Measurements from ENCODE around the gene EFEMP2.

Gene EFEMP2

DNA sequence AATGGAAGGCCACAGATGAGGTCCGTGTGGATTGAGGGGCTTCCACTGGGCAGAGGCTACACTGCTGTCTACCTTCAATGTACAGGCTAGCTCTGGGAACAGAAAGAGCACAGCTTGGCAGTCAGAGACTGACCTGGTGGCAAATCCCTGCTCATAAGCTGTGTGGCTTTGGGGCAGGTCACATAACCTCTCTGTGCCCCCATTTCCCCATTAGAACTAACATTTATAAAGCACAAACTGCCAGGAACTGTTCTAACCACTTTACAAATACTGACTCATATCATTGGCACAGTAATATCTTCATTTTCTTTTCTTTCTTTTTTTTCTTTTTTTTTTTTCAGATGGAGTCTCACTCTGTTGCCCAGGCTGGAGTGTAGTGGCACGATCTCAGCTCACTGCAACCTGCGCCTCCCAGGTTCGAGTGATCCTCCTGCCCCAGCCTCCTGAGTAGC is 24.4 kb upstream of the EFEMP2 start:
- H3K4me2 ChIP-seq (ENCODE audit: low read depth, low read length, poor library complexity, severe bottlenecking), result no peak overlapping the region
- no peak for TF ChIP-seq CTCF (IDR thresholded peaks at IDR 0.05; ENCODE audit: insufficient read depth, low read length, poor library complexity, severe bottlenecking)
- TF ChIP-seq EZH2phosphoT487 (conservative IDR thresholded peaks at IDR 0.05; ENCODE audit: low read length), result no peak
- no peaks in the 10 kb centered on the region for H3K9me3 ChIP-seq (ENCODE audit: insufficient read depth, low read length)
- H3K9ac ChIP-seq (ENCODE audit: low read length), result no peak overlapping the region
- no peak overlapping the region for H3K27ac ChIP-seq (ENCODE audit: low read depth, low read length)
- no peaks in the 10 kb centered on the region for H3K27me3 ChIP-seq (ENCODE audit: low read length)
- H3F3A ChIP-seq (ENCODE audit: insufficient read depth), result peaks cover 10% of the 10 kb centered on the region
- no peak overlapping the region for H2AFZ ChIP-seq (ENCODE audit: low read depth, low read length, severe bottlenecking)
- H3K4me3 ChIP-seq (ENCODE audit: insufficient read depth, low read length, poor library complexity, severe bottlenecking), result no peak overlapping the region
- H3K36me3 ChIP-seq (ENCODE audit: low read length), result no peaks in the 10 kb centered on the region
- 0 out of 2 replicates have a peak, but pooled peaks cover 1% of the 10 kb centered on the region for H3K79me2 ChIP-seq (ENCODE audit: insufficient read depth, low read length)
- H4K20me1 ChIP-seq (ENCODE audit: low read depth, low read length), result no peaks in the 10 kb centered on the region
- H3K9me2 ChIP-seq (replicated peaks; ENCODE audit: insufficient read depth, low read length), result no peaks in the 10 kb centered on the region

- no peaks in the 10 kb centered on the region for H3K9me3 ChIP-seq (ENCODE audit: insufficient read depth, low read length)
- no peak overlapping the region for H3K4me2 ChIP-seq (ENCODE audit: low read depth, low read length, poor library complexity, severe bottlenecking)
- no peak overlapping the region for H2AFZ ChIP-seq (ENCODE audit: low read depth, low read length, severe bottlenecking)
- H3K27ac ChIP-seq (ENCODE audit: low read depth, low read length), result no peak overlapping the region
- no peaks in the 10 kb centered on the region for H3K36me3 ChIP-seq (ENCODE audit: low read length)
- H3K4me3 ChIP-seq (ENCODE audit: insufficient read depth, low read length, poor library complexity, severe bottlenecking), result no peak overlapping the region
- TF ChIP-seq CTCF (IDR thresholded peaks at IDR 0.05; ENCODE audit: insufficient read depth, low read length, poor library complexity, severe bottlenecking) (no peak), EZH2phosphoT487 (conservative IDR thresholded peaks at IDR 0.05; ENCODE audit: low read length) (no peak)
- peaks cover 9% of the 10 kb centered on the region for H3K79me2 ChIP-seq (ENCODE audit: insufficient read depth, low read length)
- H3K9me2 ChIP-seq (replicated peaks; ENCODE audit: insufficient read depth, low read length), result no peaks in the 10 kb centered on the region
- peaks cover 14% of the 10 kb centered on the region for H3F3A ChIP-seq (ENCODE audit: insufficient read depth)
- H3K27me3 ChIP-seq (ENCODE audit: low read length), result no peaks in the 10 kb centered on the region
- H4K20me1 ChIP-seq (ENCODE audit: low read depth, low read length), result no peaks in the 10 kb centered on the region
- no peak overlapping the region for H3K9ac ChIP-seq (ENCODE audit: low read length)
Observed at GRCh38 chr11:65896034-65896999, 23.7 kb upstream of the EFEMP2 start.

GRCh38 chr11:65895482-65895981 is 22.9 kb upstream of the EFEMP2 start:
- Histone ChIP-seq H3K27ac (ENCODE audit: low read depth, low read length) (no peak overlapping the region), H4K20me1 (ENCODE audit: low read depth, low read length) (no peaks in the 10 kb centered on the region), H3K4me2 (ENCODE audit: low read depth, low read length, poor library complexity, severe bottlenecking) (no peak overlapping the region), H2AFZ (ENCODE audit: low read depth, low read length, severe bottlenecking) (no peak overlapping the region), H3K9ac (ENCODE audit: low read length) (no peak overlapping the region), H3K9me2 (replicated peaks; ENCODE audit: insufficient read depth, low read length) (no peaks in the 10 kb centered on the region), H3K27me3 (ENCODE audit: low read length) (no peaks in the 10 kb centered on the region), H3K9me3 (ENCODE audit: insufficient read depth, low read length) (no peaks in the 10 kb centered on the region), H3K4me3 (ENCODE audit: insufficient read depth, low read length, poor library complexity, severe bottlenecking) (no peak overlapping the region), H3K79me2 (ENCODE audit: insufficient read depth, low read length) (peaks cover 12% of the 10 kb centered on the region), H3F3A (ENCODE audit: insufficient read depth) (peaks cover 14% of the 10 kb centered on the region), H3K36me3 (ENCODE audit: low read length) (no peaks in the 10 kb centered on the region)
- TF ChIP-seq EZH2phosphoT487 (conservative IDR thresholded peaks at IDR 0.05; ENCODE audit: low read length), result no peak
- TF ChIP-seq CTCF (IDR thresholded peaks at IDR 0.05; ENCODE audit: insufficient read depth, low read length, poor library complexity, severe bottlenecking), result no peak
